T-helper 1 cell treated with Interleukin-12 subunit alpha and Interleukin-12 subunit beta and Interleukin-4 antibody, amounts not matched to agents 30 μg/mL and 1 μg/mL, for 36 hours (primary cell): Measurements from ENCODE around the gene GPR3.
"Not testable (repeated sequence)": the region's sequence is repeated elsewhere in the genome, so short reads cannot be mapped to it uniquely, and the experiment has no call there.

Experiments used
- H3K27ac Mint-ChIP-seq: one replicate; pipeline ENCODE4 v1.8.0; 2021; ENCODE audit warnings: mild to moderate bottlenecking, mixed read lengths
- H3K27me3 Mint-ChIP-seq: one replicate; pipeline ENCODE4 v1.8.0; 2021; ENCODE audit warnings: low read depth, mixed read lengths
- H3K36me3 Mint-ChIP-seq: one replicate; pipeline ENCODE4 v1.8.0; 2021; ENCODE audit warnings: low read depth, mixed read lengths
- H3K4me1 Mint-ChIP-seq: one replicate; pipeline ENCODE4 v1.8.0; 2021; ENCODE audit warnings: low read depth, mixed read lengths
- H3K4me3 Mint-ChIP-seq: one replicate; pipeline ENCODE4 v1.8.0; 2021; ENCODE audit warnings: mild to moderate bottlenecking, moderate library complexity, mixed read lengths
- H3K9me3 Mint-ChIP-seq: one replicate; pipeline ENCODE4 v1.8.0; 2021; ENCODE audit warnings: mixed read lengths

GPR3 gene

GRCh38 chr1:27397110-27397509 is 4.7 kb downstream of the GPR3 start:
- H3K9me3 Mint-ChIP-seq, result no peaks in the 10 kb centered on the region
- peaks cover 2% of the 10 kb centered on the region for H3K27me3 Mint-ChIP-seq
- no peaks in the 10 kb centered on the region for H3K36me3 Mint-ChIP-seq
- H3K4me1 Mint-ChIP-seq, result peaks cover 6% of the 10 kb centered on the region
- H3K4me3 Mint-ChIP-seq, result no peak overlapping the region
- H3K27ac Mint-ChIP-seq, result no peak overlapping the region

- H3K27me3 Mint-ChIP-seq, result no peaks in the 10 kb centered on the region
- no peak overlapping the region for H3K4me3 Mint-ChIP-seq
- H3K4me1 Mint-ChIP-seq, result peaks cover 3% of the 10 kb centered on the region
- H3K9me3 Mint-ChIP-seq, result no peaks in the 10 kb centered on the region
- no peak overlapping the region for H3K27ac Mint-ChIP-seq
- no peaks in the 10 kb centered on the region for H3K36me3 Mint-ChIP-seq
These were observed 5.3 kb downstream of the GPR3 start for GRCh38 chr1:27397749-27398148.

DNA sequence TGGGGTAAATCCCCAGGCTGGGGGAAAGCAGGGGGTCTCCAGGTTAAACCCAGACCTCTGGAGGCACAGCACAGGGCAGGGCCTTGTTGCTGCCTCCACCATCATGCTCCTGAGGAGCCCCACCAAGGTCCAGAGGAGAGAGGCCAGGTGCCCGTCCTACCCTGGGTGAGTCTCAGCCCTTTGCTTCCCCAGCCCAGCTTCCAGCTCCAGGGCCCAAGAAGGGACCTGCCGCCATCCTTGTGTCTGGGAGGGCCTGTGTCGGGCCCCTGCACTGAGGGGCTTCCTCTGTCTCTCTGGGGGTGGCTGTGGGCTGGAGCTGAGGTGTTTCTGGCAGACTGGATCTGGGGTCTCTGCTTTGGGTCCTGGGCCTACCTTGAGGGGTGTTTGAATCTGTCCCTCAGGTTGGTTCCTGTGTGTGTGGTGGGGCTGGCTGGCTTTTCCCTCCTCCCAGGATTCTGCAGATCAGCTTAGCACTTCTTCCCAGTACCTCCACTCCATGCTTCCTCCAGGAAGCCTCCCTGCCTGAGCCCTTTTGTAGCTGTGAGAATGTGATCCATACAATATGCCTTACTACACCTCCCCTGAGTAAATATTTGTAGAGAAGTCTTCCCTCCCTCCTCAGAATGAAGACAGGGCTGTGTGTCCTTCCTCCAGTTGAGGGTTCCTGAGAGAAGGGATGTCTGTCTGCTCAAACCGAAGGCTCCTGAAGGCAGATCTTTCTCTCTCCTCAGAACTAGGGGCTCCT is 6.2 kb downstream of the GPR3 start:
- H3K27me3 Mint-ChIP-seq, result no peaks in the 10 kb centered on the region
- H3K27ac Mint-ChIP-seq, result no peak overlapping the region
- no peak overlapping the region for H3K4me3 Mint-ChIP-seq
- no peaks in the 10 kb centered on the region for H3K36me3 Mint-ChIP-seq
- H3K4me1 Mint-ChIP-seq, result peaks cover 4% of the 10 kb centered on the region
- no peaks in the 10 kb centered on the region for H3K9me3 Mint-ChIP-seq

DNA sequence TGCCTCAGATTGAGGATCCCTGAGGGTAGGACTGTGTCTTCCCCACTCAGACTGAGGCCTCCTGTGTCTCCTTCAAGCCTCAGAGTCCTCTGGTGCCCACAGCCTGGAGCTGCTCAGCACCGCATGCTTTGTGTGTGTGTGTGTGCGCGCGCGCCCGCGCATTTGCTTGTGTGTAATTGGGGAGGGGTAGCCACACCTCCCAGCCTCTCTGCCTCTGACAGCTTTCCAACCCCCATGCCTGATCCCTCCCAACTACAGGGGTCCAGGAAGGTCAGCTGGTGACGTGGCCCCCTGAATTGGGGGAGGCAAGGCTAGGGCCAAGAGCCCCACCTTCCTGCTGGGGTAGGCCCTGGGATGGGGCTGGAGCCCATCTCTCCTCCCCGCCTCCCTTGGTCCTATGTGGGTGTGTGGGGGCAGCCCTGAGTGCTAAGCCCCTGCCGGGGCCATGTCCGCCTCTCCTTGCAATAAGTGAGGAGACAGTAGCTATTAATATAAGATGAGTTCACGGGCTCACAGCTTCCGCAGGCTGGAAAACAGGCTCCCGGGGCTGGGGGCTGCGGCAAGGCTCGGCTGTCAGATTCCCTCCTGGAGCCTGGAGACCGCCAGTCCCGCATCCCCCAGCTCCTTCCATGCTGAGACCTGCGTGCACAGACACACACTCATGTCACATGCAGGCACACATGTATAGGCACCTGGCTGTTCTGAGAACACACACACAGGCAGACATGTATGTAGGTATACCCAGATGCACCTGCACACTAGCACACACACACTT is 7.0 kb downstream of the GPR3 start:
- Mint-ChIP-seq H3K36me3 (peaks cover under 1% of the 10 kb centered on the region), H3K27ac (no peak overlapping the region), H3K27me3 (no peaks in the 10 kb centered on the region), H3K4me1 (peaks cover 4% of the 10 kb centered on the region), H3K4me3 (no peak overlapping the region), H3K9me3 (no peaks in the 10 kb centered on the region)

DNA sequence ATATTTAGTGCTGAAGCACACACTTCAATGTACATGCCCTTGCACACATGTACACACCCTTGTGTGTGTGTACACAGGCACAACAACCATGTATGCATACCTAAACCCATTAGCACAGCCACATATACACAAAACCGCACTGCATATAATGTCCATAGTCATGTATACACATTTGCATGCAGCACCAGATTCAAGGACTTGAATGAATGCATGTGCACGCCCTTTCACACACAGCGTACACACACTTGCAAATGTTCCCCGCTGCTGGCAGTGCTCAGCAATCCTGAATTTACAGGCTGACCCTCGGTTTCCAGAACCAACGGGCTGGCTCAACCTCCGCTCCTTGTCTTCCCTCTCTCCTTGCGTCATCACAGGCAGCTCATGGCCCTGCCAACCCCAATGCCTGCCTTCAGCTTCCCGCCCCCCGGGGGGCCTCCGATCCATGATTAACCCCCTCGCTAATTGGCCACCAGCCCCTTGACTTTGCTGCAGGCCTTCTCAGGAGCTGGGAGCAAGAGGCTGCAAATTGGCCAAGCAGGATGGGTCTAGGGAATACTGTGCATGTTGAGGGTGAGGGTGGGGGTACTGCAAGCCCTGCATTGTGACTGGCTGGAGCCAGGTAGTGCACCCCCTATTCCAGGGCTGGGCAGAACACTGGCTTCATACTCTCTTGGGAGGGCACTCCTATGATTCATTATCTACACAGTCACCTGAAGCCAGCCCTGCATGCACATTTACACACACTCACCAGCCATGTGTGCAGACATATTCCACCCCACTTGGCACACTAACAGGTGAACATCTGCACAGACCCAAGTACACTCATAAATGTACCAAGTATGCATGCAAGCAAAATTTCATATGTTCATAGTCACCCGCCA is 7.9 kb downstream of the GPR3 start:
- H3K27ac Mint-ChIP-seq, result no peak overlapping the region
- no peak overlapping the region for H3K4me3 Mint-ChIP-seq
- H3K4me1 Mint-ChIP-seq, result peaks cover 2% of the 10 kb centered on the region
- H3K27me3 Mint-ChIP-seq, result no peaks in the 10 kb centered on the region
- peaks cover 3% of the 10 kb centered on the region for H3K36me3 Mint-ChIP-seq
- H3K9me3 Mint-ChIP-seq, result no peaks in the 10 kb centered on the region

- Mint-ChIP-seq H3K4me1 (peaks cover 2% of the 10 kb centered on the region), H3K27me3 (no peaks in the 10 kb centered on the region), H3K4me3 (no peak overlapping the region), H3K27ac (no peak overlapping the region), H3K9me3 (no peaks in the 10 kb centered on the region), H3K36me3 (peaks cover 3% of the 10 kb centered on the region)
These were observed 8.5 kb downstream of the GPR3 start for GRCh38 chr1:27400963-27401341.

DNA sequence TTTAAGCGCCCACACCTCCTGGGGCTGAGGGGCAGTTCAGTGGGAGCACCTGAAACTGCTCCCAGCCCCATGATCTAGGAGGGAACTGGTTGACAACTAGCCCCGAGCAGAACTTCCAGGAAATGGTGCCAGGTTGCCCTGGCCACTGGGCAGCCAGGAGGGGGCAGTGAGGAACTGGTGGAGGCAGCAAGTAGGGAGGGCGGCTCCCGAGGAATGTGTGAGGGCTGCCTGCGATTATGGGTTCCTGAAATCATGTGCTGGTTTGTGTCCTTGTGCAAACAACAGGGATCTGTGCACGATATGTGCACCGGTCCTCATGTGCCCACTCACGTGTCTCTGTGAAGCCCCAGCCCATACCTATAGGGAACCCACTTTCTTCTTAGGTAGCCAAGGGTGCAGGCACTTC is 9.9 kb downstream of the GPR3 start:
- Mint-ChIP-seq H3K27me3 (no peaks in the 10 kb centered on the region), H3K9me3 (no peaks in the 10 kb centered on the region), H3K27ac (no peak overlapping the region), H3K36me3 (peaks cover 6% of the 10 kb centered on the region), H3K4me3 (no peak overlapping the region), H3K4me1 (peaks cover 2% of the 10 kb centered on the region)

GRCh38 chr1:27403065-27403726 is 10.8 kb downstream of the GPR3 start:
- Mint-ChIP-seq H3K27ac (no peak overlapping the region), H3K4me1 (peaks cover 2% of the 10 kb centered on the region)

DNA sequence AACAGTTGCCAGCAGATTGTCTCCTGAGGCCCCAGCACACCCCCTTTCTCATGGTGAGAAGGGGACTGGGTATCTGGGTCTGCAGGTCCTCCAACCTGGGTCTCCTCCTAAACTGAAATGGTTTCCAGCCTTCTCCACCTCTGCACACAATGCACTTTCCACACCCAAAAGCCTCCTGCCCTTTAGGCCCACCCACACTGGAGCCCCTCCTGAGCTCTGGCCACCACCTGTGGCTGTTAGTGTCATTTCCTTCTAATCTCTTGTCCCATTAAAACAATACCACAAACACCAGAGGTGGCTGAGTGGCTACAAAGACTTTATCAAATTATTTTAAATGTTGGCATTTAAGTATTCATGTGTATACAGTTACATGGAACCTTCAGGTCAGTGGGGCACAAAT is 11.5 kb downstream of the GPR3 start:
- H3K36me3 Mint-ChIP-seq, result peaks cover 19% of the 10 kb centered on the region
- H3K27ac Mint-ChIP-seq, result peak overlapping the region; percentile 50
- no peaks in the 10 kb centered on the region for H3K9me3 Mint-ChIP-seq
- no peak overlapping the region for H3K4me3 Mint-ChIP-seq
- no peaks in the 10 kb centered on the region for H3K27me3 Mint-ChIP-seq
- peaks cover 2% of the 10 kb centered on the region for H3K4me1 Mint-ChIP-seq

More at GRCh38 chr1:27403065-27403726, 10.8 kb downstream of the GPR3 start:
- Mint-ChIP-seq H3K9me3 (no peaks in the 10 kb centered on the region), H3K36me3 (peaks cover 13% of the 10 kb centered on the region), H3K27me3 (no peaks in the 10 kb centered on the region), H3K4me3 (no peak overlapping the region)

- no peak overlapping the region for H3K27ac Mint-ChIP-seq
- peaks cover 20% of the 10 kb centered on the region for H3K36me3 Mint-ChIP-seq
- peaks cover 2% of the 10 kb centered on the region for H3K4me1 Mint-ChIP-seq
- H3K27me3 Mint-ChIP-seq, result no peaks in the 10 kb centered on the region
- H3K9me3 Mint-ChIP-seq, result no peaks in the 10 kb centered on the region
- H3K4me3 Mint-ChIP-seq, result no peak overlapping the region
These were observed 12.7 kb downstream of the GPR3 start for GRCh38 chr1:27405074-27405473.

- not testable (repeated sequence) for H3K4me1 Mint-ChIP-seq
These were observed 13.4 kb downstream of the GPR3 start for GRCh38 chr1:27405598-27406361.

DNA sequence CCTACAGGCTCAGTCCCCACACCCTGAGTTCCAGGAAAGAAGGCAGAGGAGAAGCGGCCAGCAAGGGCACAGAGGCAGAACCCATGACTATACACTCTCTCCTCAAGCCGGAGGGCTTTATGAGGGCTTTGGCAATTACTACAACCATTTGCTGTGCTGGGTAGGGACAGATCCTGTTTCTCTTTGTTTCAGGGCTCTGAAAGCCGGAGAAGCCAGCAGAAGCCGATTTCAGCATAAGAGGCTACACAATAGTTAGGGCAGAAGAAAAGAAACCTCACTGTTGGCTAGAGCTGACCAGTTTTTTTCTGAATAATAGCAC is 13.9 kb downstream of the GPR3 start:
- peaks cover 28% of the 10 kb centered on the region for H3K36me3 Mint-ChIP-seq
- H3K4me3 Mint-ChIP-seq, result no peak overlapping the region
- no peaks in the 10 kb centered on the region for H3K9me3 Mint-ChIP-seq
- H3K4me1 Mint-ChIP-seq, result peaks cover 2% of the 10 kb centered on the region
- H3K27me3 Mint-ChIP-seq, result no peaks in the 10 kb centered on the region
- no peak overlapping the region for H3K27ac Mint-ChIP-seq

More at GRCh38 chr1:27405598-27406361, 13.4 kb downstream of the GPR3 start:
- H3K36me3 Mint-ChIP-seq, result peaks cover 26% of the 10 kb centered on the region
- H3K27me3 Mint-ChIP-seq, H3K27ac Mint-ChIP-seq, H3K9me3 Mint-ChIP-seq, H3K4me3 Mint-ChIP-seq: not testable (repeated sequence)

DNA sequence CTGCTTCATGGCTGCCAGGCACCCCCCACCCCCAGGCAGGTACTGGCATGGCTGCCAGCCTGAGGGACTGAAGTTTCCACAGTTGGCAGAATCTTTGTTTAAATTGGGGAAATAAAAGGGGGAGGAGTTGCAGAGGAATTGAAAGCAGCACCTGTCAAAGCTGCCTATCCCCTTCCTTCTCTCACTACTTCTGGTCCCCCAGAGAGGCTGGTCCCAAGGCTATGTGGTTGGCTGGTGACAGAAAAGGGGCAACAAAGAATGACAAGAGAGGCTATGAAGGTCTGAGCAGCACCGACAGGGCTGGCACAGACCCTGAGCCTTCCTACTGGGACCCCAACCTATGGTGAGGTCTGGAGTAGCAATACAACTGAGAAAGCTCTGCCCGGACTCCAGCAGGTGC is 14.4 kb downstream of the GPR3 start:
- H3K36me3 Mint-ChIP-seq, result peaks cover 28% of the 10 kb centered on the region
- H3K27ac Mint-ChIP-seq, H3K4me3 Mint-ChIP-seq, H3K9me3 Mint-ChIP-seq, H3K27me3 Mint-ChIP-seq, H3K4me1 Mint-ChIP-seq: not testable (repeated sequence)

DNA sequence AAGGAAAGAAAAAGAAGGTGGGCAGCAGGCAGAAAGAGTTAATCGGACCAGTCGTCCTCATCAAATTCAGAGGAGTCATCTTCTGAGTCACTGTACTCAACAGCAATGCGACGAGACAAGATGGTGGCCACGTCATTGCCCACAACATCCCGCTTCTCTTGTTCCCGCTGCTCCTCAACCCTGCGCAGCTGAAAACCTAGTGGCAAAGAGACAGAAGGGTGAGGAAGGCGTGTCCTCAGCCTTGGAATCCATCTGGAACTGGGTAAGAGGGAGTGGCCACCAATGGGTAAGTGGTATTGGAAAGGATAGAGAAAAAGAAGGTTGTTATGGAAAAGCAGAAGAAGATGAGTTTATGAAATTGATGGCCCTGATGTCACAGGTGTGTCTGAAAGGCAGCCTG is 15.7 kb downstream of the GPR3 start:
- no peak overlapping the region for H3K4me3 Mint-ChIP-seq
- peaks cover 36% of the 10 kb centered on the region for H3K36me3 Mint-ChIP-seq
- H3K4me1 Mint-ChIP-seq, result peaks cover 2% of the 10 kb centered on the region

More for the DNA sequence above, 15.7 kb downstream of the GPR3 start:
- Mint-ChIP-seq H3K27ac (no peak overlapping the region), H3K27me3 (no peaks in the 10 kb centered on the region), H3K9me3 (no peaks in the 10 kb centered on the region)
